IMR-90 (cell line): ENCODE results near the gene DDN. TPM values are rescaled to one million over a fixed set of nuclear protein-coding genes. Genes with fewer than 3 reads are reported as not detected.

Experiments
- ATAC-seq: fragments of 200-7000 bp; cut with Tn5 transposase; 2 replicates; pipeline ENCODE4 v1.9.1; 2020; ENCODE audit warnings: low read depth, mild to moderate bottlenecking, moderate library complexity
- BruUV-seq: library from RNA; stranded (reverse); fragments of 400-500 nt; replicated peaks from 2 replicates; lab custom pipeline; 2021; lab: Mats Ljungman, UMichigan
- CTCF ChIA-PET: fragments of 300-600 bp; formaldehyde crosslinking; extraction: SDS; loops from one replicate; lab custom pipeline; 2021; ENCODE audit warnings: antibody characterized with exemption; lab: Yijun Ruan, JAX
- POLR2A ChIA-PET: fragments of 300-600 bp; sonication (Branson Sonifier 250); formaldehyde crosslinking; loops from one replicate; lab custom pipeline; 2022; ENCODE audit warnings: antibody characterized with exemption; ENCODE audit not compliant: unreplicated experiment; lab: Charles Lee
- DNase-seq: peaks from one replicate; pipeline ENCODE4 v3.0.0; 2013
- H2AFZ ChIP-seq: replicated peaks from 2 replicates; pipeline ENCODE3; 2013; ENCODE audit warnings: low read length, mild to moderate bottlenecking; ENCODE audit not compliant: poor library complexity
- H2AK5ac ChIP-seq: 2 replicates; pipeline ENCODE4 v1.6.1; 2013; ENCODE audit warnings: low read depth, low read length, inconsistent platforms
- H2AK9ac ChIP-seq: replicated peaks from 2 replicates; pipeline ENCODE3; 2013; ENCODE audit warnings: mild to moderate bottlenecking, low read depth, low read length, moderate library complexity; ENCODE audit not compliant: poor library complexity
- H2BK120ac ChIP-seq: 2 replicates; pipeline ENCODE4 v1.6.1; 2013; ENCODE audit warnings: low read depth, low read length, inconsistent platforms
- H2BK15ac ChIP-seq: 3 replicates; pipeline ENCODE4 v1.6.1; 2013; ENCODE audit warnings: low read depth, low read length, inconsistent platforms
- H2BK20ac ChIP-seq: 2 replicates; pipeline ENCODE4 v1.6.1; 2013; ENCODE audit warnings: low read depth, mild to moderate bottlenecking, inconsistent platforms, low read length, moderate library complexity
- H2BK5ac ChIP-seq: 2 replicates; pipeline ENCODE4 v1.6.1; 2013; ENCODE audit warnings: mild to moderate bottlenecking, low read depth, low read length, inconsistent platforms; ENCODE audit not compliant: poor library complexity, severe bottlenecking
- H3K14ac ChIP-seq: replicated peaks from 2 replicates; pipeline ENCODE4 v1.6.1; 2013; ENCODE audit warnings: low read depth, low read length, inconsistent platforms
- H3K18ac ChIP-seq: 2 replicates; pipeline ENCODE4 v1.6.1; 2013; ENCODE audit warnings: low read depth, low read length, control low read depth
- H3K23ac ChIP-seq: 2 replicates; pipeline ENCODE4 v1.6.1; 2013; ENCODE audit warnings: low read depth, low read length, inconsistent platforms
- H3K27ac ChIP-seq: 2 replicates; pipeline ENCODE4 v1.5.1; 2013; ENCODE audit warnings: mild to moderate bottlenecking, control low read depth, low read length; ENCODE audit not compliant: insufficient read depth
- H3K27me3 ChIP-seq: 2 replicates; pipeline ENCODE4 v1.6.1; 2013; ENCODE audit warnings: low read length; ENCODE audit not compliant: control insufficient read depth, insufficient read depth
- H3K36me3 ChIP-seq: 2 replicates; pipeline ENCODE4 v1.6.1; 2013; ENCODE audit warnings: low read length, mixed read lengths; ENCODE audit not compliant: control insufficient read depth, insufficient read depth
- H3K4ac ChIP-seq: 2 replicates; pipeline ENCODE4 v1.6.1; 2013; ENCODE audit warnings: low read depth, low read length, inconsistent platforms
- H3K4me1 ChIP-seq: 2 replicates; pipeline ENCODE4 v1.6.1; 2013; ENCODE audit warnings: low read length, mixed read lengths; ENCODE audit not compliant: control insufficient read depth, insufficient read depth
- H3K4me2 ChIP-seq: 2 replicates; pipeline ENCODE4 v1.6.1; 2013; ENCODE audit warnings: low read depth, mild to moderate bottlenecking, control low read depth, low read length, moderate library complexity
- H3K4me3 ChIP-seq: 2 replicates; pipeline ENCODE4 v1.5.1; 2013; ENCODE audit warnings: low read depth, mild to moderate bottlenecking, control low read depth, low read length, moderate library complexity; ENCODE audit not compliant: insufficient read depth
- H3K56ac ChIP-seq: 2 replicates; pipeline ENCODE4 v1.6.1; 2013; ENCODE audit warnings: low read length, inconsistent platforms; ENCODE audit not compliant: insufficient read depth; ENCODE audit errors: extremely low read depth
- H3K79me1 ChIP-seq, 2 experiments: 2 replicates each; pipeline ENCODE4 v1.6.1; 2013; ENCODE audit warnings: low read length in 2 of 2, inconsistent platforms in 1 of 2, low read depth in 1 of 2
- H3K9ac ChIP-seq: 2 replicates; pipeline ENCODE4 v1.6.1; 2013; ENCODE audit warnings: low read depth, low read length, control low read depth
- H3K9me1 ChIP-seq: 2 replicates; pipeline ENCODE4 v1.6.1; 2013; ENCODE audit warnings: low read length, inconsistent platforms; ENCODE audit not compliant: insufficient read depth
- H3K9me3 ChIP-seq: 2 replicates; pipeline ENCODE4 v1.6.1; 2013; ENCODE audit warnings: low read length; ENCODE audit not compliant: control insufficient read depth, insufficient read depth
- H4K20me1 ChIP-seq: 2 replicates; pipeline ENCODE4 v1.6.1; 2013; ENCODE audit warnings: low read length, inconsistent platforms; ENCODE audit not compliant: insufficient read depth
- H4K5ac ChIP-seq: 2 replicates; pipeline ENCODE4 v1.6.1; 2013; ENCODE audit warnings: mild to moderate bottlenecking, low read depth, low read length, control low read depth
- H4K8ac ChIP-seq, 2 experiments: 2 replicates each; pipeline ENCODE4 v1.6.1; 2013; ENCODE audit warnings: low read depth in 2 of 2, low read length in 2 of 2, control low read depth in 1 of 2, inconsistent platforms in 1 of 2
- H4K91ac ChIP-seq: 2 replicates; pipeline ENCODE4 v1.6.1; 2013; ENCODE audit warnings: low read depth, low read length, inconsistent platforms; ENCODE audit not compliant: insufficient read depth
- CEBPB ChIP-seq: IDR thresholded peaks from 2 replicates; pipeline ENCODE4 v1.6.1; 2012; ENCODE audit warnings: low read depth, low read length, improper control_type of control experiment
- FOS ChIP-seq: fragments of 150-350 bp; IDR thresholded peaks from 2 replicates; pipeline ENCODE4 v1.6.1; 2016; ENCODE audit warnings: low read depth, low read length
- MAZ ChIP-seq: IDR thresholded peaks from 2 replicates; pipeline ENCODE4 v1.6.1; 2012; ENCODE audit warnings: low read depth, mild to moderate bottlenecking, low read length, improper control_type of control experiment, moderate library complexity, borderline replicate concordance
- NFE2L2 ChIP-seq: fragments of 150-350 bp; IDR thresholded peaks from 2 replicates; pipeline ENCODE4 v1.6.1; 2016; ENCODE audit warnings: low read depth, mild to moderate bottlenecking, low read length
- POLR2A ChIP-seq: IDR thresholded peaks from 2 replicates; pipeline ENCODE4 v1.6.1; 2012; ENCODE audit warnings: mild to moderate bottlenecking, low read depth, low read length
- RAD21 ChIP-seq: IDR thresholded peaks from 2 replicates; pipeline ENCODE4 v1.6.1; 2012; ENCODE audit warnings: low read length, improper control_type of control experiment
- RCOR1 ChIP-seq: IDR thresholded peaks from 2 replicates; pipeline ENCODE4 v1.6.1; 2012; ENCODE audit warnings: mild to moderate bottlenecking, low read length, improper control_type of control experiment; ENCODE audit not compliant: insufficient replicate concordance
- RFX5 ChIP-seq: IDR thresholded peaks from 2 replicates; pipeline ENCODE4 v1.8.0; 2012; ENCODE audit warnings: low read depth, mild to moderate bottlenecking, low read length, moderate library complexity
- USF2 ChIP-seq: fragments of 150-350 bp; IDR thresholded peaks from 2 replicates; pipeline ENCODE4 v1.6.1; 2017; ENCODE audit warnings: mild to moderate bottlenecking, antibody characterized with exemption, low read length, low read depth
- WGBS, 2 experiments: methylation state at CpG; one replicate each; pipeline versions ENCODE4 v1.1.5 to v1.1.7; 2013; ENCODE audit warnings: missing lambda C conversion rate in 2 of 2; ENCODE audit not compliant: insufficient read length in 1 of 2; ENCODE audit errors: extremely low coverage in 2 of 2; 5-methylcytosine and 5-hydroxymethylcytosine counted together
- dilution Hi-C: fragments of 300-500 bp; cut with HindIII; formaldehyde crosslinking; loops from one replicate; pipeline ENCODE4 v1.14.3; 2018; ENCODE audit warnings: low sequenced_read_pairs; ENCODE audit not compliant: unreplicated experiment
- in situ Hi-C: fragments of 300-500 bp; cut with MboI; formaldehyde crosslinking; loops from 3 replicates; pipeline ENCODE4 v1.14.3; 2019; ENCODE audit warnings: low sequenced_read_pairs, inconsistent platforms, mixed read lengths
- intact Hi-C: fragments of 100-400 bp; cut with micrococcal nuclease; formaldehyde crosslinking; loops from 2 replicates; pipeline ENCODE4 v1.10.0; 2022
- polyA plus RNA-seq, 3 experiments: library from polyadenylated mRNA; depleted of rRNA; stranded (reverse); fragments of >200 nt; gene quantifications; 2 replicates each; pipeline ENCODE4 v1.2.3, GENCODE V29; 2012; ENCODE audit warnings: low replicate concordance in 1 of 3
- total RNA-seq: library from RNA; depleted of rRNA; stranded (reverse); fragments of >200 nt; gene quantifications from 2 replicates; pipeline ENCODE4 v1.2.3, GENCODE V29; 2012

The DDN gene
- total and polyA plus RNA-seq, 2 of the 4 experiments (the other 2 are of a cell fraction), result 0.18 to 0.21 TPM

GRCh38 chr12:49025463-49025862 lies 26.3 kb upstream of the DDN start:
- H3K18ac ChIP-seq, result no peak overlapping the region
- TF ChIP-seq MAZ (no peak), USF2 (no peak), RFX5 (no peak), POLR2A (no peak), RCOR1 (no peak), RAD21 (no peak), NFE2L2 (no peak), FOS (no peak), CEBPB (no peak)
- H2AK5ac ChIP-seq, result no peak overlapping the region
- no peak overlapping the region for H3K4me3 ChIP-seq
- H2BK15ac ChIP-seq, result no peak overlapping the region
- H4K5ac ChIP-seq, result no peak overlapping the region
- H4K20me1 ChIP-seq, result peaks cover 10% of the 10 kb centered on the region; the same call in 1 of the 2 replicates
- BruUV-seq, result no TSS peak
- DNase-seq, result no peak
- no peaks in the 10 kb centered on the region for H3K27me3 ChIP-seq
- H4K8ac ChIP-seq, result no peak overlapping the region
- dilution Hi-C loops, result no loop called here
- WGBS, 2 experiments, result no CpG with 5 or more reads among the region's 4 CpGs
- in situ Hi-C loops, result no loop called here
- H3K56ac ChIP-seq, result no peak overlapping the region
- peaks cover 19 to 50% of the 10 kb centered on the region in 2 experiments for H3K79me1 ChIP-seq
- no peak overlapping the region for H3K23ac ChIP-seq
- H4K91ac ChIP-seq, result no peak overlapping the region
- no peak overlapping the region for H2BK120ac ChIP-seq
- H3K4me2 ChIP-seq, result no peak overlapping the region
- no peak overlapping the region for H2BK20ac ChIP-seq
- H3K9me3 ChIP-seq, result no peaks in the 10 kb centered on the region
- H3K27ac ChIP-seq, result no peak overlapping the region
- H2AK9ac ChIP-seq, result no peak overlapping the region
- no peak overlapping the region for H2BK5ac ChIP-seq
- ChIA-PET CTCF (interaction anchor here (0.6 kb wide), 1 partner anchor 23 kb away, joined by 5 read pairs; no protein-coding TSS in a partner anchor), POLR2A (no interaction called here)
- ATAC-seq, result no peak
- no peak overlapping the region for H3K14ac ChIP-seq
- intact Hi-C loops, result no loop called here
- no peak overlapping the region for H3K9ac ChIP-seq
- H3K4me1 ChIP-seq, result no peaks in the 10 kb centered on the region
- no peak overlapping the region for H2AFZ ChIP-seq
- no peak overlapping the region for H3K4ac ChIP-seq
- H3K36me3 ChIP-seq, result peaks cover 80% of the 10 kb centered on the region
- H3K9me1 ChIP-seq, result no peaks in the 10 kb centered on the region
